ENCODE data around the gene TBC1D5. TPM values are rescaled to one million over a fixed set of nuclear protein-coding genes. Genes with fewer than 3 reads are reported as not detected.

The TBC1D5 gene
- total RNA-seq, 1 donor from 2014 or later = 108 TPM

DNA sequence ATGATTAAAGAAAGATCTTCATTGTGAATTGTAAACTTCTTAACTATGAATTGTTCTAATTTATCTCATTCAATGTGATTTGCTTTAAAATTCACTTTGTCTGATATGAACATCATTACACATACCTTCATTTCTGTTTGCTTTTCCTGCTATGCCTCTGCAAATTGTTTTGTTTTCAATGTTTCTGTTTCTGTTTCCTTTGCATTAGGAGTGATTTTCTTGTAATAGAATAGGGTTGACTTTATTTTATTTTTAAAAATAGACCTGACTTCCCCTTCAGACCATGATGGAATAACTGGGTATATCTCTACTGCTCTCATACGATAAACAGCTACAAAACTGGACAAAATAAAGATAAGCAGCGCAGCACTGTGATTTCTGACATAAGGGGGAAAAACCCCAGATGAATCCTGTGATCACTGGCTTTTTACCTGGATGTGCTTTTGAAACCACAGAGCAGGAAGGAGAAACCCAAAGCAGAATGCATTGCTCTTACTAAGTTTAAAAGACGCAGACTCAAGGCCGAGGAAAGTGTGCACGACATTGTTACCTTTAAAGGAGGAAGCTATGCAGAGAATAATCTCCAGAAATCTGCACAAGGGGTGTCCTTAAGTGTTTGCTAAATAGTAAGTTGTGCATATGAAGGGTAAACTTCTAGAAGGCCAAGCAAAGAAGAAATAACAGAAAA lies 420.2 kb downstream of the TBC1D5 start:
- no peak overlapping the region for H3K4me3 Mint-ChIP-seq
- no peak overlapping the region for H3K27ac ChIP-seq
- DNase-seq (ENCODE audit: low spot score) = no peak
- H3K36me3 Mint-ChIP-seq = no peaks in the 10 kb centered on the region
- no peaks in the 10 kb centered on the region for H3K9me3 ChIP-seq (ENCODE audit: low read depth)
- H3K36me3 ChIP-seq = no peaks in the 10 kb centered on the region
- no peaks in the 10 kb centered on the region for H3K9me3 Mint-ChIP-seq
- no peaks in the 10 kb centered on the region for H3K79me2 ChIP-seq (ENCODE audit: low read depth)
- no peaks in the 10 kb centered on the region for H3K27me3 ChIP-seq
- no peaks in the 10 kb centered on the region for H4K20me1 ChIP-seq (ENCODE audit: low read depth)
- H3K4me2 ChIP-seq = no peak overlapping the region
- no peak overlapping the region for H2AFZ ChIP-seq (replicated peaks)
- H3K4me1 ChIP-seq = no peaks in the 10 kb centered on the region
- no peaks in the 10 kb centered on the region for H3F3A ChIP-seq (ENCODE audit: low read depth)
- H3K4me1 Mint-ChIP-seq = no peaks in the 10 kb centered on the region
- TF ChIP-seq, protein P1, sequence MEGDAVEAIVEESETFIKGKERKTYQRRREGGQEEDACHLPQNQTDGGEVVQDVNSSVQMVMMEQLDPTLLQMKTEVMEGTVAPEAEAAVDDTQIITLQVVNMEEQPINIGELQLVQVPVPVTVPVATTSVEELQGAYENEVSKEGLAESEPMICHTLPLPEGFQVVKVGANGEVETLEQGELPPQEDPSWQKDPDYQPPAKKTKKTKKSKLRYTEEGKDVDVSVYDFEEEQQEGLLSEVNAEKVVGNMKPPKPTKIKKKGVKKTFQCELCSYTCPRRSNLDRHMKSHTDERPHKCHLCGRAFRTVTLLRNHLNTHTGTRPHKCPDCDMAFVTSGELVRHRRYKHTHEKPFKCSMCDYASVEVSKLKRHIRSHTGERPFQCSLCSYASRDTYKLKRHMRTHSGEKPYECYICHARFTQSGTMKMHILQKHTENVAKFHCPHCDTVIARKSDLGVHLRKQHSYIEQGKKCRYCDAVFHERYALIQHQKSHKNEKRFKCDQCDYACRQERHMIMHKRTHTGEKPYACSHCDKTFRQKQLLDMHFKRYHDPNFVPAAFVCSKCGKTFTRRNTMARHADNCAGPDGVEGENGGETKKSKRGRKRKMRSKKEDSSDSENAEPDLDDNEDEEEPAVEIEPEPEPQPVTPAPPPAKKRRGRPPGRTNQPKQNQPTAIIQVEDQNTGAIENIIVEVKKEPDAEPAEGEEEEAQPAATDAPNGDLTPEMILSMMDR (IDR thresholded peaks at IDR 0.05) = no peak
- TF ChIP-seq EZH2 (IDR thresholded peaks at IDR 0.05) (no peak), EZH2phosphoT487 (IDR thresholded peaks at IDR 0.05) (no peak)
- H3K4me3 ChIP-seq = no peak overlapping the region
- no peak overlapping the region for H3K27ac Mint-ChIP-seq
- H3K27me3 Mint-ChIP-seq (ENCODE audit: insufficient read depth, low read depth) = no peaks in the 10 kb centered on the region
- H3K9ac ChIP-seq = no peak overlapping the region

DNA sequence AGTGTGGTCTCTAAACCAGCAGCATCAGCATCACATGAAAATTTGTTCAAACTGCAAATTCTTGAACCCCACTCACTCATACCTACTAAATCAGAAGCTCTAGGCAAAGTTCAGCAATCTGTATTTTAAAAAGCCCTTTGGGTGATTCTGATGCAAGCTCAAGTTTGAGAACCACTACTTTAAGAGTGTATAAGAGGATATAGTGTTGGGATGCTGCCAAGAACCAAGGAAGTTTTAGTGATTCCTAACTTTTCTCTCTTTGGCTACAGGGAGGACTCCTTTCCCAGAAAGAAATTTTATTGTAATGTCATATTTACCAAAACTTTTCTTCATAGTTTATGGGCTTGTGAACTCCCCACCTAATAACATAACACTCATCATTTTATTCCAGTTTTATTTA lies 422.2 kb downstream of the TBC1D5 start:
- no peak overlapping the region for H3K9ac ChIP-seq
- no peak for DNase-seq (ENCODE audit: low spot score)

DNA sequence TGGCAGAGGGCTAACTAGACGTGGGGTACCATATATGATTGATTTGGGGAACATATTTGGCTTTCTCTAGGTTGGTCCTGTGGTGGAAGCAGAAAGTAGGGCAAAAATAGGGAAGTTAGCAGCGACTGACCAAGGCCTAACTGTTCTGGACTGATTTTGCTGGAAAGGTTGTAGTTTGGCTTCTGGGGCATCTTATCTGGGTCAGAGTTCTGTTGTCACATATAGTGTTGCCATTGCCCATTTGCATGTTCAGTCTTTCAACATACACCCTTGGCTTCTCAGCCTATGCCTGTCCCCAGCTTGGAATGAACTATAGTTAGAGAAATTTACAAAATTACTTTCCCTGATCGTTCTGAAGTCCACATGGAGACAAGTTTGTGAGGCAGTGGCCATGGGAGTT lies 426.5 kb downstream of the TBC1D5 start:
- Histone ChIP-seq H3K4me1 (no peaks in the 10 kb centered on the region), H3K36me3 (no peaks in the 10 kb centered on the region), H3K4me2 (no peak overlapping the region), H4K20me1 (ENCODE audit: low read depth) (no peaks in the 10 kb centered on the region), H3K79me2 (ENCODE audit: low read depth) (no peaks in the 10 kb centered on the region), H3F3A (ENCODE audit: low read depth) (no peaks in the 10 kb centered on the region), H2AFZ (replicated peaks) (no peak overlapping the region), H3K9me3 (ENCODE audit: low read depth) (no peaks in the 10 kb centered on the region), H3K4me3 (no peak overlapping the region), H3K9ac (no peak overlapping the region), H3K27ac (no peak overlapping the region), H3K27me3 (no peaks in the 10 kb centered on the region)
- no peaks in the 10 kb centered on the region for H3K9me3 Mint-ChIP-seq
- H3K36me3 Mint-ChIP-seq = no peaks in the 10 kb centered on the region
- no peaks in the 10 kb centered on the region for H3K27me3 Mint-ChIP-seq (ENCODE audit: insufficient read depth, low read depth)
- DNase-seq (ENCODE audit: low spot score) = no peak
- TF ChIP-seq, protein P1 (IDR thresholded peaks at IDR 0.05) = no peak
- no peak for TF ChIP-seq EZH2 (IDR thresholded peaks at IDR 0.05)
- H3K4me1 Mint-ChIP-seq = no peaks in the 10 kb centered on the region
- H3K27ac Mint-ChIP-seq = no peak overlapping the region
- no peak overlapping the region for H3K4me3 Mint-ChIP-seq

More for the DNA sequence above, 422.2 kb downstream of the TBC1D5 start:
- Histone ChIP-seq H3K4me2 (no peak overlapping the region), H3K4me3 (no peak overlapping the region), H3K79me2 (ENCODE audit: low read depth) (no peaks in the 10 kb centered on the region), H3K27ac (no peak overlapping the region), H3K36me3 (no peaks in the 10 kb centered on the region), H3F3A (ENCODE audit: low read depth) (no peaks in the 10 kb centered on the region), H4K20me1 (ENCODE audit: low read depth) (no peaks in the 10 kb centered on the region), H3K27me3 (no peaks in the 10 kb centered on the region), H3K9me3 (ENCODE audit: low read depth) (no peaks in the 10 kb centered on the region), H2AFZ (replicated peaks) (no peak overlapping the region), H3K4me1 (no peaks in the 10 kb centered on the region)
- H3K27ac Mint-ChIP-seq = no peak overlapping the region
- TF ChIP-seq EZH2phosphoT487 (IDR thresholded peaks at IDR 0.05) = no peak
- TF ChIP-seq EZH2 (IDR thresholded peaks at IDR 0.05) = no peak
- no peaks in the 10 kb centered on the region for H3K4me1 Mint-ChIP-seq
- no peaks in the 10 kb centered on the region for H3K9me3 Mint-ChIP-seq
- no peaks in the 10 kb centered on the region for H3K27me3 Mint-ChIP-seq (ENCODE audit: insufficient read depth, low read depth)
- no peak overlapping the region for H3K4me3 Mint-ChIP-seq
- H3K36me3 Mint-ChIP-seq = no peaks in the 10 kb centered on the region

DNA sequence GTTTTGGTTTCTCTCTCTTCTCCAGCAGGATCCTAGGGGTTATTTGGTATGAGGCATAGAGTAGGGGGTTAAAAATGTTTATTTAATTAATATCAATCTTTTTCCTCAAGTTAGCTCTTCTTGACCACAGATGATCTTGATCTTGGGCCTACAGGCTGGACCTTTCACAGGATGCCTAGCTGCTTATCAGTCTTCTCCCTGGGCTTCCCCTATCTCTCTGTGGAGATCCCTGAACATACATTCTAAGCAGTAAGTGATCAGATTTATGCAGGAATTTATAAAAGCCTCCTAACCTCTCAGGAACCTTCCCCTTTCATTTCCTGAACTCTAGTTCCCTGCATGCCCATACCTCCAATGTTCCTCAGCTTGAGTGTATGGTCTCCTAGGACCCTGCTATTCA lies 428.3 kb downstream of the TBC1D5 start:
- Mint-ChIP-seq H3K4me1 (no peaks in the 10 kb centered on the region), H3K27ac (no peak overlapping the region), H3K9me3 (no peaks in the 10 kb centered on the region), H3K27me3 (ENCODE audit: insufficient read depth, low read depth) (no peaks in the 10 kb centered on the region), H3K36me3 (no peaks in the 10 kb centered on the region), H3K4me3 (no peak overlapping the region)
- Histone ChIP-seq H3K4me2 (no peak overlapping the region), H4K20me1 (ENCODE audit: low read depth) (no peaks in the 10 kb centered on the region), H3K27me3 (no peaks in the 10 kb centered on the region), H3K27ac (no peak overlapping the region), H3K4me3 (no peak overlapping the region), H3K9ac (no peak overlapping the region), H3F3A (ENCODE audit: low read depth) (no peaks in the 10 kb centered on the region), H3K79me2 (ENCODE audit: low read depth) (no peaks in the 10 kb centered on the region), H3K36me3 (no peaks in the 10 kb centered on the region), H3K9me3 (ENCODE audit: low read depth) (no peaks in the 10 kb centered on the region), H3K4me1 (no peaks in the 10 kb centered on the region), H2AFZ (replicated peaks) (no peak overlapping the region)
- no peak for DNase-seq (ENCODE audit: low spot score)
- TF ChIP-seq, protein P1 (IDR thresholded peaks at IDR 0.05) = no peak
- TF ChIP-seq EZH2 (IDR thresholded peaks at IDR 0.05) = no peak
- no peak for TF ChIP-seq EZH2phosphoT487 (IDR thresholded peaks at IDR 0.05)

Measured in neural progenitor cell (in vitro differentiated cells).